Ovary (tissue), 9 donors: Measurements from ENCODE around the gene C11orf91. TPM values are rescaled to one million over a fixed set of nuclear protein-coding genes. Genes with fewer than 3 reads are reported as not detected.

Source experiments
- DNase-seq, 5 donors: peaks; one replicate each; pipeline ENCODE4 v3.0.0-alpha.2; 2019 to 2020
- H3K27ac ChIP-seq, 2 donors: fragments of 200-600 bp; one replicate each; pipeline versions ENCODE4 v1.5.1 to v1.8.0; 2019 to 2022
- H3K27me3 ChIP-seq: fragments of 200-600 bp; one replicate; pipeline ENCODE4 v1.8.0; 2022
- H3K36me3 ChIP-seq: fragments of 200-600 bp; sonication (generic); one replicate; pipeline ENCODE4 v1.5.1; 2019
- H3K4me1 ChIP-seq: one replicate; pipeline ENCODE4 v1.8.1; 2013; ENCODE audit warnings: mild to moderate bottlenecking, moderate library complexity; ENCODE audit not compliant: insufficient read depth
- H3K4me3 ChIP-seq: fragments of 200-600 bp; sonication (generic); one replicate; pipeline ENCODE4 v1.5.1; 2017
- H3K9me3 ChIP-seq, 2 donors: fragments of 200-600 bp in 1 of 2; sonication (generic) in 1 of 2; one replicate each; pipeline versions ENCODE4 v1.5.1 to v1.8.1; 2013 to 2019; ENCODE audit warnings: mild to moderate bottlenecking in 1 of 2, moderate library complexity in 1 of 2
- EP300 ChIP-seq: sonication (generic); formaldehyde crosslinking; IDR thresholded peaks from one replicate; pipeline ENCODE4 v1.6.1; 2017; ENCODE audit warnings: antibody characterized with exemption
- POLR2A ChIP-seq: fragments of 450-650 bp; IDR thresholded peaks from one replicate; pipeline ENCODE4 v1.6.1; 2017; ENCODE audit warnings: antibody characterized with exemption, mild to moderate bottlenecking, moderate library complexity
- WGBS, 3 donors: extraction: QIAGEN DNeasy Blood & Tissue Kit in 1 of 3; methylation state at CpG; one replicate each; pipeline versions ENCODE4 v1.1.5 to v1.1.7; 2013 to 2017; 5-methylcytosine and 5-hydroxymethylcytosine counted together
- intact Hi-C, 4 donors: fragments of 100-400 bp; cut with DNase I; formaldehyde crosslinking; loops; one replicate each; pipeline versions ENCODE4 v1.11.0 to v1.15.1; 2022 to 2023
- polyA plus RNA-seq, 2 donors: library from polyadenylated mRNA; stranded (reverse); fragments of 200-250 nt in 1 of 2; fragments of 350-450 nt in 1 of 2; fragmentation: Illumina TruSeq in 1 of 2; extraction: RNeasy Lipid Tissue Mini Kit (QIAGEN cat#74804) in 1 of 2; gene quantifications; one replicate each; pipeline ENCODE4 v1.2.3, GENCODE V29; 2013 to 2014
- total RNA-seq, 7 donors: library from RNA; depleted of rRNA in 2 of 7; stranded (reverse); fragments of >200 nt in 2 of 7; fragmentation: NEBNext Ultra II Directional in 3 of 7; extraction: Animal tissue kit (Norgen Biotek cat#: 25700) in 3 of 7; gene quantifications; one replicate each; pipeline versions ENCODE4 v1.1.0 to v1.2.4, GENCODE V29; 2016 to 2023
- TF ChIP-seq, protein P1 (sequence below), 3 donors: fragments of 450-650 bp in 2 of 3; fragments of 200-600 bp in 1 of 3; IDR thresholded peaks; one replicate each; pipeline versions ENCODE4 v1.5.1 to v1.8.0; 2016 to 2022; ENCODE audit warnings: antibody characterized with exemption in 3 of 3, mild to moderate bottlenecking in 1 of 3
- donor health status: DM: no; HTN: no; CAD: no; lungs with moderate emphysema.
- donor health status: DM: no; HTN: no; CAD: no.
- donor health status: Bipolar disorder and iron deficiency.
- donor health status: DM: yes; HTN: yes; CAD: no.
- donor health status: DM: no; HTN: no; CAD: no.
- donor health status: DM: yes; HTN: yes; CAD: no.

C11orf91 gene
- total and polyA plus RNA-seq, 9 donors: 0.61 TPM; not detected in 8

DNA sequence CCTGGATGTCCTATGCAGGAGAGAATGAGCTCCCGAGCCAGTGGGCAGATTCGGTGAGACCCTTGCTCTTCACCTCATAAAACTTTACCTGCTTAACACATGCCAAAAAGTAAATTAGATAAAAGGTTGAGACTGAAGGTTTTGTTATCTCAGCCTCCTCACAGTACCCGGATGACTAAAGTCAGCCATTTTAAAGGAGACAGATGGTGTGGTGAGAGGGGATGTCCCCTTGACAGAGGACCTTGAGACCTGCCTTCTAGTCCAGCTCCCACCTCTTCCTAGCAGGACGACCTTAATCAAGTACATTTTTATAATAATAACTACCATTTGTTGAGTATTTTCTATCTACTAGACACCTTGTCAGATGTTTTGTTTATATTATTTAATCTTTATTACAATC, 39.7 kb downstream of the C11orf91 start:
- no peak for DNase-seq
- Histone ChIP-seq H3K27ac (no peak overlapping the region), H3K36me3 (no peaks in the 10 kb centered on the region), H3K27me3 (no peaks in the 10 kb centered on the region), H3K9me3 (no peaks in the 10 kb centered on the region), H3K4me3 (no peak overlapping the region), H3K4me1 (no peaks in the 10 kb centered on the region)
- no peak for TF ChIP-seq EP300
- TF ChIP-seq POLR2A: no peak
- TF ChIP-seq, protein P1, sequence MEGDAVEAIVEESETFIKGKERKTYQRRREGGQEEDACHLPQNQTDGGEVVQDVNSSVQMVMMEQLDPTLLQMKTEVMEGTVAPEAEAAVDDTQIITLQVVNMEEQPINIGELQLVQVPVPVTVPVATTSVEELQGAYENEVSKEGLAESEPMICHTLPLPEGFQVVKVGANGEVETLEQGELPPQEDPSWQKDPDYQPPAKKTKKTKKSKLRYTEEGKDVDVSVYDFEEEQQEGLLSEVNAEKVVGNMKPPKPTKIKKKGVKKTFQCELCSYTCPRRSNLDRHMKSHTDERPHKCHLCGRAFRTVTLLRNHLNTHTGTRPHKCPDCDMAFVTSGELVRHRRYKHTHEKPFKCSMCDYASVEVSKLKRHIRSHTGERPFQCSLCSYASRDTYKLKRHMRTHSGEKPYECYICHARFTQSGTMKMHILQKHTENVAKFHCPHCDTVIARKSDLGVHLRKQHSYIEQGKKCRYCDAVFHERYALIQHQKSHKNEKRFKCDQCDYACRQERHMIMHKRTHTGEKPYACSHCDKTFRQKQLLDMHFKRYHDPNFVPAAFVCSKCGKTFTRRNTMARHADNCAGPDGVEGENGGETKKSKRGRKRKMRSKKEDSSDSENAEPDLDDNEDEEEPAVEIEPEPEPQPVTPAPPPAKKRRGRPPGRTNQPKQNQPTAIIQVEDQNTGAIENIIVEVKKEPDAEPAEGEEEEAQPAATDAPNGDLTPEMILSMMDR (IDR thresholded peaks at IDR 0.05): no peak
- WGBS, 3 donors: 68 to 80% (median 69%) methylated on average over 4 of the region's 4 CpGs
- intact Hi-C loops: no loop called here

DNA sequence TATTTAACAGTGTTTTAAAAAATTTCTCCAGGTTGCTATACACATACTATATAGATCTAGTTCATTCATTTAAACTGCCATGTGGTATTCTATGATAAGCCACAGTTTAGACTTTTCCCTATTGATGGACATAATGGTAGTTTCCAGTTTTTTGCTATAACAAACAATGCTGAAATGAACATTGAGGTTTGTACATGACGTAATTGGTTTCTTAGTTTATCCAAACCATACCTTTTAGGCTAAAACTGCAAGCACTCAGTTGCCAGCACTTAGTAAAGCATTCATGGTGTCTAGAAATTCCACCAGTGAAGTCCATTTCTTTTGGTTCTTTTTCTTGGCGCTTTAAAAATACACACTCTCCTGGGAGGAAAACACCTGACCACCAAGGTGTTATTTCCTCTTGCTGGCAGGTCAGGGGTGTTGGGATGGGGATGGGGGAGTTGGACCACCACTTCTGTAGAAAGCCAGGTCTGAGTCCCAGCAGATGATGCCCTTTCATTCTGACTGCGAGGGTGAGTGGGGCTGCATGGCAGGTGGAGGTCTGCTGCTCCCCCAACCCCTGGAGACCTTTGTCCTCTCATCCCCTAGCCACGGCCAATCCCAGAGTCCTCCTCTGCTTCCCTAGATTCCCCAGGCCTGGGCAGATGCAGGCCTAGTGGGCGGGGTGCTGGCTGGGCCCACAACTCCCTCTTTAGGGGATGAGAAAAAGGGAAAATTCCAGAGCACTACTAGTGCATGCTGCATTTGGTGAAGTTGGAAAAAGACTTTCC, 41.1 kb downstream of the C11orf91 start:
- H3K27ac ChIP-seq: no peak overlapping the region
- H3K9me3 ChIP-seq: no peaks in the 10 kb centered on the region
- H3K27me3 ChIP-seq: no peaks in the 10 kb centered on the region
- H3K4me1 ChIP-seq: no peaks in the 10 kb centered on the region
- no peak overlapping the region for H3K4me3 ChIP-seq
- WGBS, 3 donors: 85 to 93% (median 90%) methylated on average over 5 of the region's 5 CpGs
- H3K36me3 ChIP-seq: no peaks in the 10 kb centered on the region
- TF ChIP-seq, protein P1 (IDR thresholded peaks at IDR 0.05): no peak
- TF ChIP-seq POLR2A: no peak
- TF ChIP-seq EP300: no peak
- DNase-seq: no peak
- intact Hi-C loops: no loop called here

GRCh38 chr11:33658195-33658900, 42.3 kb downstream of the C11orf91 start:
- Histone ChIP-seq H3K36me3 (no peaks in the 10 kb centered on the region), H3K27me3 (no peaks in the 10 kb centered on the region), H3K27ac (no peak overlapping the region), H3K4me1 (no peaks in the 10 kb centered on the region), H3K9me3 (no peaks in the 10 kb centered on the region), H3K4me3 (no peak overlapping the region)
- WGBS, 3 donors: 68 to 80% (median 71%) methylated on average over 22 of the region's 22 CpGs
- intact Hi-C loops: no loop called here
- no peak for TF ChIP-seq EP300
- no peak for DNase-seq

- intact Hi-C loops: no loop called here
- no peaks in the 10 kb centered on the region for H3K4me1 ChIP-seq
- no peaks in the 10 kb centered on the region for H3K36me3 ChIP-seq
- no peaks in the 10 kb centered on the region for H3K9me3 ChIP-seq
- 78 to 87% (median 82%) methylated on average over 3 of the region's 3 CpGs for WGBS, 3 donors
- no peak overlapping the region for H3K4me3 ChIP-seq
- H3K27me3 ChIP-seq: no peaks in the 10 kb centered on the region
- TF ChIP-seq EP300 (no peak), POLR2A (no peak)
- TF ChIP-seq, protein P1 (IDR thresholded peaks at IDR 0.05): no peak
- no peak overlapping the region for H3K27ac ChIP-seq
- no peak for DNase-seq
These were observed 42.9 kb downstream of the C11orf91 start for GRCh38 chr11:33657757-33658156.

GRCh38 chr11:33656768-33657167, 43.9 kb downstream of the C11orf91 start:
- no peaks in the 10 kb centered on the region for H3K4me1 ChIP-seq

More at GRCh38 chr11:33656768-33657167, 43.9 kb downstream of the C11orf91 start:
- H3K36me3 ChIP-seq: no peaks in the 10 kb centered on the region
- WGBS, 3 donors: 86 to 92% (median 92%) methylated on average over 7 of the region's 7 CpGs
- no peak overlapping the region for H3K4me3 ChIP-seq
- intact Hi-C loops: no loop called here
- DNase-seq: no peak
- TF ChIP-seq EP300 (no peak), POLR2A (no peak)
- TF ChIP-seq, protein P1 (IDR thresholded peaks at IDR 0.05): no peak
- no peaks in the 10 kb centered on the region for H3K9me3 ChIP-seq
- H3K27ac ChIP-seq: no peak overlapping the region
- no peaks in the 10 kb centered on the region for H3K27me3 ChIP-seq
